Upper lobe of left lung (tissue), 4 donors: ENCODE results near the gene C6.

Source experiments
- CTCF ChIP-seq, 6 experiments: fragments of 450-650 bp in 4 of 6; fragments of 200-600 bp in 2 of 6; sonication (generic) in 2 of 6; IDR thresholded peaks; one replicate each; pipeline ENCODE4 v1.5.1; 2016 to 2019; ENCODE audit warnings: antibody characterized with exemption in 6 of 6
- EP300 ChIP-seq, 4 donors: sonication (generic); formaldehyde crosslinking; IDR thresholded peaks; one replicate each; pipeline ENCODE4 v1.5.1; 2017; ENCODE audit warnings: antibody characterized with exemption in 4 of 4, control low read depth in 2 of 4
- POLR2A ChIP-seq, 4 donors: fragments of 450-650 bp; IDR thresholded peaks; one replicate each; pipeline ENCODE4 v1.5.1; 2016 to 2017; ENCODE audit warnings: antibody characterized with exemption in 4 of 4, mild to moderate bottlenecking in 2 of 4
- POLR2AphosphoS5 ChIP-seq, 2 donors: sonication (generic); formaldehyde crosslinking; IDR thresholded peaks; one replicate each; pipeline ENCODE4 v1.5.1; 2017; ENCODE audit warnings: antibody characterized with exemption in 2 of 2

- no peak for TF ChIP-seq POLR2AphosphoS5 (IDR thresholded peaks at IDR 0.05)
- TF ChIP-seq POLR2A (IDR thresholded peaks at IDR 0.05) = no peak
- no peak for TF ChIP-seq CTCF (IDR thresholded peaks at IDR 0.05)
- no peak for TF ChIP-seq EP300 (IDR thresholded peaks at IDR 0.05)
Measured at GRCh38 chr5:41115281-41115680, 98.1 kb downstream of the C6 start.
